ENCODE results near the gene FLNB. TPM values are rescaled to one million over a fixed set of nuclear protein-coding genes. Genes with fewer than 3 reads are reported as not detected.
A peak's percentile ranks its signal among the peaks of the same experiment; 100 is the strongest.

FLNB gene
- total RNA-seq, 1 donor from 2014 or later = 115 TPM

GRCh38 chr3:58217209-58217811 lies 209.1 kb downstream of the FLNB start:
- peak; percentile 74 for TF ChIP-seq CTCF (IDR thresholded peaks at IDR 0.05)
- peak overlapping the region; percentile 2 for H3K27ac ChIP-seq
- intact Hi-C loops (cut with DNase I) = no loop called here

GRCh38 chr3:58218904-58219303 lies 210.7 kb downstream of the FLNB start:
- no peak for DNase-seq
- no peak for ATAC-seq
- Histone ChIP-seq H3K27ac (no peak overlapping the region), H3K36me3 (no peaks in the 10 kb centered on the region), H3K4me1 (peaks cover 28% of the 10 kb centered on the region), H3K4me3 (no peak overlapping the region), H3K9me3 (no peaks in the 10 kb centered on the region), H3K27me3 (no peaks in the 10 kb centered on the region)
- intact Hi-C loops (cut with DNase I) = no loop called here
- TF ChIP-seq CTCF (IDR thresholded peaks at IDR 0.05) = no peak

More at GRCh38 chr3:58217209-58217811, 209.1 kb downstream of the FLNB start:
- Histone ChIP-seq H3K27me3 (no peaks in the 10 kb centered on the region), H3K9me3 (no peaks in the 10 kb centered on the region), H3K4me3 (no peak overlapping the region), H3K4me1 (peaks cover 28% of the 10 kb centered on the region), H3K36me3 (no peaks in the 10 kb centered on the region)
- peak; percentile 92 for ATAC-seq
- DNase-seq = peak; percentile 83

Other genes with a start within 250 kb of the FLNB start
- gene DNASE1L3, start 202.6 kb downstream of the FLNB start, total RNA-seq = 125 TPM
- 19.1 TPM for gene ABHD6, start 229.4 kb downstream of the FLNB start, total RNA-seq

All from upper lobe of right lung (tissue), 1 donor.